NCI-H2196 treated with DMSO at 0.1 percent for 48 hours (cell line): ENCODE data around the gene RFX8.

Experiments
- DNase-seq: peaks from one replicate; lab custom pipeline; 2025; ENCODE audit not compliant: unreplicated experiment; lab: John Stamatoyannopoulos, UW

RFX8 gene

GRCh38 chr2:101415220-101415619 lies 59.7 kb downstream of the RFX8 start:
- no peak for DNase-seq

GRCh38 chr2:101412092-101412694 lies 62.7 kb downstream of the RFX8 start:
- DNase-seq, result no peak

- DNase-seq, result no peak
These were observed 64.2 kb downstream of the RFX8 start for GRCh38 chr2:101410746-101411145.

GRCh38 chr2:101410114-101410513 lies 64.8 kb downstream of the RFX8 start:
- no peak for DNase-seq

- DNase-seq, result no peak
These were observed 65.2 kb downstream of the RFX8 start for GRCh38 chr2:101409699-101410098.

GRCh38 chr2:101408925-101409324 lies 66.0 kb downstream of the RFX8 start:
- no peak for DNase-seq

- no peak for DNase-seq
These were observed 69.5 kb downstream of the RFX8 start for GRCh38 chr2:101405351-101405899.

GRCh38 chr2:101403745-101404144 lies 71.2 kb downstream of the RFX8 start:
- no peak for DNase-seq

- DNase-seq, result no peak
These were observed 72.3 kb downstream of the RFX8 start for GRCh38 chr2:101402630-101403029.

- no peak for DNase-seq
These were observed 73.0 kb downstream of the RFX8 start for GRCh38 chr2:101401906-101402305.

- no peak for DNase-seq
These were observed 73.6 kb downstream of the RFX8 start for GRCh38 chr2:101401326-101401665.

GRCh38 chr2:101400506-101401325 lies 74.2 kb downstream of the RFX8 start:
- no peak for DNase-seq

GRCh38 chr2:101400048-101400447 lies 74.9 kb downstream of the RFX8 start:
- DNase-seq, result no peak

GRCh38 chr2:101399021-101399799 lies 75.7 kb downstream of the RFX8 start:
- no peak for DNase-seq

- DNase-seq, result no peak
These were observed 76.6 kb downstream of the RFX8 start for GRCh38 chr2:101398116-101398821.

GRCh38 chr2:101396316-101396717 lies 78.6 kb downstream of the RFX8 start:
- no peak for DNase-seq

- no peak for DNase-seq
These were observed 79.2 kb downstream of the RFX8 start for GRCh38 chr2:101395545-101396315.

- DNase-seq, result no peak
These were observed 86.7 kb downstream of the RFX8 start for GRCh38 chr2:101388232-101388631.

- peak; percentile 9 for DNase-seq
These were observed 87.6 kb downstream of the RFX8 start, which contains the start of gene CREG2 for GRCh38 chr2:101387151-101387834. Gene CREG2, minus strand, starts transcription at chr2:101387503. Its CDS starts 46 bp downstream, at chr2:101387457.
